Trophoblast cell (in vitro differentiated cells and primary cell): Measurements from ENCODE around the gene MYO7A.

Experiments
- DNase-seq, 2 donors: peaks; one replicate each; pipeline ENCODE4 v3.0.0-alpha.2; 2016
- H2AFZ ChIP-seq: 2 replicates; pipeline ENCODE4 v1.6.1; 2013; ENCODE audit warnings: low read length, moderate library complexity, mild to moderate bottlenecking; ENCODE audit not compliant: insufficient read depth, poor library complexity
- H2AK5ac ChIP-seq: 2 replicates; pipeline ENCODE4 v1.6.1; 2013; ENCODE audit warnings: mild to moderate bottlenecking, low read length
- H2BK120ac ChIP-seq: 2 replicates; pipeline ENCODE4 v1.6.1; 2013; ENCODE audit warnings: low read length, mild to moderate bottlenecking, moderate library complexity; ENCODE audit not compliant: insufficient read depth, poor library complexity
- H2BK12ac ChIP-seq: 2 replicates; pipeline ENCODE4 v1.6.1; 2013; ENCODE audit warnings: mild to moderate bottlenecking, low read length, moderate library complexity
- H2BK5ac ChIP-seq: 2 replicates; pipeline ENCODE4 v1.6.1; 2013; ENCODE audit warnings: low read length, low read depth, moderate library complexity, mild to moderate bottlenecking; ENCODE audit not compliant: poor library complexity
- H3K14ac ChIP-seq: 2 replicates; pipeline ENCODE4 v1.6.1; 2013; ENCODE audit warnings: mild to moderate bottlenecking, low read length
- H3K18ac ChIP-seq: 2 replicates; pipeline ENCODE4 v1.6.1; 2013; ENCODE audit warnings: mild to moderate bottlenecking, low read length
- H3K23ac ChIP-seq: 2 replicates; pipeline ENCODE4 v1.6.1; 2013; ENCODE audit warnings: low read length
- H3K27ac ChIP-seq: 2 replicates; pipeline ENCODE4 v1.5.1; 2013; ENCODE audit warnings: low read depth, mild to moderate bottlenecking, inconsistent platforms, low read length, moderate library complexity
- H3K27me3 ChIP-seq: 2 replicates; pipeline ENCODE4 v1.6.1; 2013; ENCODE audit warnings: inconsistent platforms, mild to moderate bottlenecking, low read length, moderate library complexity; ENCODE audit not compliant: insufficient read depth
- H3K36me3 ChIP-seq, 2 experiments: 1 replicate in 1 of 2; 2 replicates in 1 of 2; pipeline ENCODE4 v1.6.1; 2013; ENCODE audit warnings: low read length in 2 of 2, mild to moderate bottlenecking in 2 of 2, moderate library complexity in 1 of 2; ENCODE audit not compliant: insufficient read depth in 2 of 2, control insufficient read depth in 1 of 2
- H3K4ac ChIP-seq: 2 replicates; pipeline ENCODE4 v1.6.1; 2013; ENCODE audit warnings: low read depth, mild to moderate bottlenecking, low read length, moderate library complexity
- H3K4me1 ChIP-seq, 2 experiments: 1 replicate in 1 of 2; 2 replicates in 1 of 2; pipeline ENCODE4 v1.6.1; 2013; ENCODE audit warnings: low read length in 2 of 2, mild to moderate bottlenecking in 2 of 2, moderate library complexity in 1 of 2; ENCODE audit not compliant: insufficient read depth in 2 of 2, control insufficient read depth in 1 of 2
- H3K4me2 ChIP-seq: 2 replicates; pipeline ENCODE4 v1.6.1; 2013; ENCODE audit warnings: inconsistent platforms, mild to moderate bottlenecking, low read length, moderate library complexity
- H3K4me3 ChIP-seq: 2 replicates; pipeline ENCODE4 v1.5.1; 2013; ENCODE audit warnings: mild to moderate bottlenecking, low read depth, low read length, inconsistent platforms
- H3K79me1 ChIP-seq: one replicate; pipeline ENCODE4 v1.6.1; 2013; ENCODE audit warnings: low read length
- H3K79me2 ChIP-seq: 2 replicates; pipeline ENCODE4 v1.6.1; 2013; ENCODE audit warnings: low read length, mild to moderate bottlenecking; ENCODE audit not compliant: control insufficient read depth, insufficient read depth, poor library complexity
- H3K9ac ChIP-seq: 2 replicates; pipeline ENCODE4 v1.6.1; 2013; ENCODE audit warnings: mild to moderate bottlenecking, low read length
- H3K9me3 ChIP-seq: 2 replicates; pipeline ENCODE4 v1.6.1; 2013; ENCODE audit warnings: low read depth, mild to moderate bottlenecking, control low read depth, inconsistent platforms, low read length; ENCODE audit not compliant: insufficient read depth
- H4K12ac ChIP-seq: 2 replicates; pipeline ENCODE4 v1.6.1; 2013; ENCODE audit warnings: low read depth, mild to moderate bottlenecking, low read length, moderate library complexity
- H4K8ac ChIP-seq: 2 replicates; pipeline ENCODE4 v1.6.1; 2013; ENCODE audit warnings: low read depth, mild to moderate bottlenecking, low read length, moderate library complexity
- H4K91ac ChIP-seq: one replicate; pipeline ENCODE4 v1.6.1; 2013; ENCODE audit warnings: low read depth, mild to moderate bottlenecking, low read length, moderate library complexity
- WGBS: extraction: QIAGEN DNeasy Blood & Tissue Kit; methylation state at CpG from one replicate; pipeline ENCODE4 v1.1.7; 2013; ENCODE audit warnings: missing lambda C conversion rate; ENCODE audit not compliant: insufficient read length, insufficient coverage; ENCODE audit errors: extremely low coverage; 5-methylcytosine and 5-hydroxymethylcytosine counted together

The MYO7A gene

DNA sequence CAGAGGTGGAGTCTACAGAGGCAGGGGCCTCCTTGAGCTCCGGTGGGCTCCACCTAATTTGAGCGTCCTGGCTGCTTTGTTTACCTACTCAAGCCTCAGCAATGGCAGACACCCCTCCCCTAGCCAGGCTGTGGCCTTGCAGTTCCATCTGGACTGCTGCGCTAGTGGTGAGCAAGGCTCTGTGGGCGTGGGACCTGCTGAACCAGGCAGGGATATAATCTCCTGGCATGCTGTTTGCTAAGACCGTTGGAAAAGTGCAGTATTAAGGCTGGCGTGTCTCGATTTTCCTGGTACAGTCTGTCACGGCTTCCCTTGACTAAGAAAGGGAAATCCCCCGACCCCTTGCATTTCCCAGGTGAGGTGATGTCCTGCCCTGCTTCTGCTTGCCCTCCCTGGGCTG, 95.8 kb downstream of the MYO7A start:
- H3K27ac ChIP-seq = no peak overlapping the region
- H3K4me3 ChIP-seq = no peak overlapping the region
- no peak overlapping the region for H4K91ac ChIP-seq
- no peak overlapping the region for H3K14ac ChIP-seq
- no peaks in the 10 kb centered on the region for H3K27me3 ChIP-seq
- H3K79me2 ChIP-seq = no peaks in the 10 kb centered on the region
- H3K4ac ChIP-seq = no peak overlapping the region
- no peak overlapping the region for H4K8ac ChIP-seq
- H2BK5ac ChIP-seq = no peak overlapping the region
- H2AFZ ChIP-seq = no peak overlapping the region
- no peak overlapping the region for H2BK12ac ChIP-seq
- no peak overlapping the region for H3K9ac ChIP-seq
- H3K23ac ChIP-seq = no peak overlapping the region
- no CpG with 5 or more reads among the region's 9 CpGs for WGBS
- H3K79me1 ChIP-seq = no peaks in the 10 kb centered on the region
- H3K4me1 ChIP-seq = no peaks in the 10 kb centered on the region
- no peak overlapping the region for H4K12ac ChIP-seq
- no peak for DNase-seq
- H3K4me2 ChIP-seq = no peak overlapping the region
- H2AK5ac ChIP-seq = no peak overlapping the region
- no peaks in the 10 kb centered on the region for H3K36me3 ChIP-seq
- H3K9me3 ChIP-seq = peaks cover 3% of the 10 kb centered on the region
- no peak overlapping the region for H2BK120ac ChIP-seq
- no peak overlapping the region for H3K18ac ChIP-seq

GRCh38 chr11:77230878-77231605, 103.0 kb downstream of the MYO7A start:
- Histone ChIP-seq H3K14ac (no peak overlapping the region), H3K9ac (no peak overlapping the region), H2BK5ac (no peak overlapping the region), H2BK120ac (no peak overlapping the region), H4K12ac (no peak overlapping the region), H4K91ac (no peak overlapping the region), H3K23ac (no peak overlapping the region), H4K8ac (no peak overlapping the region), H3K36me3 (no peaks in the 10 kb centered on the region), H3K27me3 (no peaks in the 10 kb centered on the region), H2BK12ac (no peak overlapping the region), H2AK5ac (no peak overlapping the region), H3K4me3 (no peak overlapping the region), H3K79me2 (no peaks in the 10 kb centered on the region), H3K18ac (no peak overlapping the region), H2AFZ (no peak overlapping the region), H3K4me1 (no peaks in the 10 kb centered on the region), H3K79me1 (no peaks in the 10 kb centered on the region), H3K27ac (no peak overlapping the region), H3K4me2 (no peak overlapping the region), H3K4ac (no peak overlapping the region), H3K9me3 (no peaks in the 10 kb centered on the region)
- no peak for DNase-seq
- no CpG with 5 or more reads among the region's 5 CpGs for WGBS

DNA sequence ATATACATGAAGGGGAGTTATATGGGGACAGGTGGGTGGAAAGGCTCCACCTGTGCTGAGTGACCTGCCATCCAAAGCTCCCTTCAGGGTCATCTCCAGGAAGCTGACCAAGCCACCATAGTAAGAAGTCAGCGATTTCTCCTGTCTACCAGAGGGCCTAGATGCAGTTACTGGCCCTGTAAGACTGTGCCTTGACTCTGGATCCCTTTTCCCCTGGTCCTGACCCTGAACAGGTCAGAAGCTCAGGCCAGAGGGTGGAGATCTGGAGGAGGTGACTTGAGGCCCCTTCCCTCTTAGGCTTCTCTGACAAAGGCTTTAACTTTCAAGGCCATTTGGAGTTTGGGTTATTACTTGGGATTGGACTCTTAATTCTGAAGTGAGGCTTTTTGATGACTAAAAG, 103.8 kb downstream of the MYO7A start:
- Histone ChIP-seq H4K8ac (no peak overlapping the region), H3K18ac (no peak overlapping the region), H3K4me3 (no peak overlapping the region), H2BK12ac (no peak overlapping the region), H3K79me1 (no peaks in the 10 kb centered on the region), H3K23ac (no peak overlapping the region), H2BK5ac (no peak overlapping the region), H2BK120ac (no peak overlapping the region), H2AFZ (no peak overlapping the region), H3K14ac (no peak overlapping the region), H4K12ac (no peak overlapping the region), H4K91ac (no peak overlapping the region), H3K36me3 (no peaks in the 10 kb centered on the region), H3K4ac (no peak overlapping the region), H3K9ac (no peak overlapping the region), H3K4me2 (no peak overlapping the region), H2AK5ac (no peak overlapping the region), H3K27ac (no peak overlapping the region), H3K4me1 (no peaks in the 10 kb centered on the region), H3K79me2 (no peaks in the 10 kb centered on the region), H3K27me3 (no peaks in the 10 kb centered on the region), H3K9me3 (no peaks in the 10 kb centered on the region)
- DNase-seq = no peak
- WGBS = no CpG with 5 or more reads among the region's 1 CpG

- Histone ChIP-seq H3K27me3 (no peaks in the 10 kb centered on the region), H3K36me3 (no peaks in the 10 kb centered on the region), H2AFZ (no peak overlapping the region), H2BK5ac (no peak overlapping the region), H2BK12ac (no peak overlapping the region), H4K8ac (no peak overlapping the region), H3K14ac (no peak overlapping the region), H3K79me1 (no peaks in the 10 kb centered on the region), H3K4ac (no peak overlapping the region), H3K9ac (no peak overlapping the region), H3K79me2 (no peaks in the 10 kb centered on the region), H2BK120ac (no peak overlapping the region), H2AK5ac (no peak overlapping the region), H4K91ac (no peak overlapping the region), H4K12ac (no peak overlapping the region), H3K9me3 (no peaks in the 10 kb centered on the region), H3K4me3 (no peak overlapping the region), H3K18ac (no peak overlapping the region), H3K23ac (no peak overlapping the region), H3K4me2 (no peak overlapping the region), H3K4me1 (no peaks in the 10 kb centered on the region), H3K27ac (no peak overlapping the region)
- WGBS = no CpG with 5 or more reads among the region's 4 CpGs
- DNase-seq = no peak
These were observed 104.2 kb downstream of the MYO7A start for GRCh38 chr11:77232242-77232641.
